HepG2 (cell line): Measurements from ENCODE around the gene TMEM95. TPM values are rescaled to one million over a fixed set of nuclear protein-coding genes. Genes with fewer than 3 reads are reported as not detected.

Experiments used
- CSRNP2 ChIP-seq: sonication (generic); formaldehyde crosslinking; conservative IDR thresholded peaks from 2 replicates; pipeline ENCODE4 v1.8.0; 2022; ENCODE audit warnings: low read depth, missing genetic modification reagents
- GLI4 ChIP-seq: sonication (generic); formaldehyde crosslinking; IDR thresholded peaks from 2 replicates; pipeline ENCODE4 v1.5.1; 2020; ENCODE audit warnings: missing genetic modification reagents, mild to moderate bottlenecking, moderate library complexity, borderline replicate concordance
- HDAC6 ChIP-seq: fragments of 200-600 bp; sonication (generic); IDR thresholded peaks from 2 replicates; pipeline ENCODE4 v1.7.0; 2017; ENCODE audit warnings: mild to moderate bottlenecking, antibody characterized with exemption, low read length, low read depth
- RARG ChIP-seq: sonication (generic); formaldehyde crosslinking; IDR thresholded peaks from 2 replicates; pipeline ENCODE4 v1.4.0; 2020; ENCODE audit warnings: low read depth, mild to moderate bottlenecking, missing genetic modification reagents
- RBFOX2 ChIP-seq: fragments of 200-400 bp; formaldehyde crosslinking; IDR thresholded peaks from 2 replicates; pipeline ENCODE4 v1.6.1; 2017; ENCODE audit warnings: low read depth, mild to moderate bottlenecking, low read length
- SMAD9 ChIP-seq: sonication (generic); formaldehyde crosslinking; IDR thresholded peaks from 2 replicates; pipeline ENCODE4 v1.5.1; 2020; ENCODE audit warnings: mild to moderate bottlenecking, missing genetic modification reagents
- STAT5B ChIP-seq: sonication (generic); formaldehyde crosslinking; IDR thresholded peaks from 2 replicates; pipeline ENCODE4 v1.4.0; 2020; ENCODE audit warnings: missing genetic modification reagents
- TOPORS ChIP-seq: sonication (generic); formaldehyde crosslinking; IDR thresholded peaks from 2 replicates; pipeline ENCODE4 v1.8.0; 2023; ENCODE audit warnings: mild to moderate bottlenecking, missing genetic modification reagents
- ZNF143 ChIP-seq: sonication (generic); formaldehyde crosslinking; IDR thresholded peaks from 2 replicates; pipeline ENCODE4 v1.4.0; 2020; ENCODE audit warnings: missing genetic modification reagents
- ZNF646 ChIP-seq: sonication (generic); formaldehyde crosslinking; IDR thresholded peaks from 2 replicates; pipeline ENCODE4 v1.9.0; 2021; ENCODE audit warnings: mild to moderate bottlenecking, missing genetic modification reagents
- ZNF670 ChIP-seq: sonication (generic); formaldehyde crosslinking; IDR thresholded peaks from 2 replicates; pipeline ENCODE4 v1.8.0; 2022; ENCODE audit warnings: mild to moderate bottlenecking, missing genetic modification reagents, borderline replicate concordance
- ZNF747 ChIP-seq: sonication (generic); formaldehyde crosslinking; IDR thresholded peaks from 2 replicates; pipeline ENCODE4 v1.8.1; 2023; ENCODE audit warnings: missing genetic modification reagents, mild to moderate bottlenecking, borderline replicate concordance
- ZNF792 ChIP-seq: IDR thresholded peaks from 2 replicates; pipeline ENCODE4 v1.6.1; 2016
- ZSCAN25 ChIP-seq: sonication (generic); formaldehyde crosslinking; IDR thresholded peaks from 2 replicates; pipeline ENCODE4 v1.8.0; 2022; ENCODE audit warnings: mild to moderate bottlenecking, missing genetic modification reagents
- polyA plus RNA-seq, 8 experiments: library from polyadenylated mRNA; depleted of rRNA in 3 of 8; stranded (reverse) in 7 of 8; unstranded in 1 of 8; fragments of >200 nt; fragmentation: Illumina TruSeq in 4 of 8; extraction: Trizol in 4 of 8; gene quantifications; 2 replicates each; pipeline versions ENCODE4 v1.2.1 to v1.2.3, GENCODE V29; 2011 to 2016; ENCODE audit warnings: low read depth in 4 of 8, missing spikeins in 1 of 8, mixed read lengths in 1 of 8; ENCODE audit not compliant: insufficient read depth in 1 of 8
- total RNA-seq, 5 experiments: library from RNA; depleted of rRNA; stranded (reverse); fragments of >200 nt; fragmentation: Illumina TruSeq; extraction: Trizol; gene quantifications; 2 replicates each; pipeline ENCODE4 v1.2.3, GENCODE V29; 2016; ENCODE audit warnings: low read depth in 1 of 5
- TF ChIP-seq, protein P1 (sequence below): sonication (generic); formaldehyde crosslinking; IDR thresholded peaks from 2 replicates; pipeline ENCODE4 v1.8.0; 2022; ENCODE audit warnings: mild to moderate bottlenecking, missing genetic modification reagents, borderline replicate concordance
- TF ChIP-seq, protein P2 (sequence below): sonication (generic); formaldehyde crosslinking; IDR thresholded peaks from 2 replicates; pipeline ENCODE4 v1.8.0; 2022; ENCODE audit warnings: mild to moderate bottlenecking, missing genetic modification reagents; ENCODE audit not compliant: insufficient replicate concordance

Gene TMEM95
- total and polyA plus RNA-seq, 2 of the 13 experiments (the other 11 are each of a cell fraction or from before 2014, with no cell fraction given) = not detected

DNA sequence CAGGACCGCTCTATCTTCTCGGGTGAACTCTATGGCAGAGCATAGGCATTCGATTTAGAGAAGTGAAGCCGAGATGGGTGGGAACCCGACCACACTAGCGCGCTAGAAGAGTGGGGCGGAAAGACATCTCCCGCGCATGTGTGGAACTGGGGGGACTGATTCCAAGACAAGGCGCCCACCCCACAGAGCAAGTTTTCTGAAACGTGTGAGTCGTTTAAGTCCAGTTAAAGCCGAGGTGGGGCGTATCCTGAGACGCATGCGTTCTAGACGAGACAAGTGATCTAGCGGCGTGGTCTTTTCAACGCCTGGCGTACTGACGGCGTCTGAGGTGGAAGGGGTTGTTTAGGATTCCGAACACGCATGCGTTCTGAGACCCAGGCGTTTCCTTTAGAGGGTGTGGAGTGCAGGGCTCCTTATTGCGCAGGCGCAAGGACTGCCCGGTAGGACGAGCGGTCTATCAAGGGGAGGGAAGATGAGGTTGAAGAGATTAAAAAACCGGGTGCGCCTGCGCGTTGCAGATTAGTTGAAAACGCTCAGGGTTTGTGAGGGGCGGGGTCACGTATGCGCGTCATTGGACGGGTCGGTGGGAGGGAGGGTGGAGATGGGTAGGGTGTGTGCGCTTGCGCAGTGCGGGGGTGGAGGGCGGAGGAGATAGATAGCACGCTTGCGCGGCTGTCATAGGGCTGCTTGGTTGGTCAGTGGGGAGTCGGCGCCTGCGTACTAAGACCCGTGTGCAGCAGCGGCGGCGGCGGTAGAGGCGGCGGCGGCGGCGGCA, 47.9 kb upstream of the TMEM95 start, which contains the start of gene EIF5A (continued):
- TF ChIP-seq ZNF646 = no peak
- TF ChIP-seq HDAC6 = no peak
- TF ChIP-seq SMAD9 = 0 out of 2 replicates have a peak, but pooled peaks have one; percentile 44
- TF ChIP-seq ZNF670 (CRISPR knock-in tag) = no peak
- TF ChIP-seq, protein P1, sequence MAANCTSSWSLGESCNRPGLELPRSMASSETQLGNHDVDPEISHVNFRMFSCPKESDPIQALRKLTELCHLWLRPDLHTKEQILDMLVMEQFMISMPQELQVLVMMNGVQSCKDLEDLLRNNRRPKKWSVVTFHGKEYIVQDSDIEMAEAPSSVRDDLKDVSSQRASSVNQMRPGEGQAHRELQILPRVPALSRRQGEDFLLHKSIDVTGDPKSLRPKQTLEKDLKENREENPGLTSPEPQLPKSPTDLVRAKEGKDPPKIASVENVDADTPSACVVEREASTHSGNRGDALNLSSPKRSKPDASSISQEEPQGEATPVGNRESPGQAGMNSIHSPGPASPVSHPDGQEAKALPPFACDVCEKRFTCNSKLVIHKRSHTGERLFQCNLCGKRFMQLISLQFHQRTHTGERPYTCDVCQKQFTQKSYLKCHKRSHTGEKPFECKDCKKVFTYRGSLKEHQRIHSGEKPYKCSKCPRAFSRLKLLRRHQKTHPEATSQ = no peak
- 0 out of 2 replicates have a peak, but pooled peaks have one; percentile 42 for TF ChIP-seq ZSCAN25
- no peak; the same call in 1 of the 2 replicates for TF ChIP-seq ZNF747
- TF ChIP-seq TOPORS (CRISPR knock-in tag) = no peak
- no peak for TF ChIP-seq RBFOX2
- TF ChIP-seq, protein P2, sequence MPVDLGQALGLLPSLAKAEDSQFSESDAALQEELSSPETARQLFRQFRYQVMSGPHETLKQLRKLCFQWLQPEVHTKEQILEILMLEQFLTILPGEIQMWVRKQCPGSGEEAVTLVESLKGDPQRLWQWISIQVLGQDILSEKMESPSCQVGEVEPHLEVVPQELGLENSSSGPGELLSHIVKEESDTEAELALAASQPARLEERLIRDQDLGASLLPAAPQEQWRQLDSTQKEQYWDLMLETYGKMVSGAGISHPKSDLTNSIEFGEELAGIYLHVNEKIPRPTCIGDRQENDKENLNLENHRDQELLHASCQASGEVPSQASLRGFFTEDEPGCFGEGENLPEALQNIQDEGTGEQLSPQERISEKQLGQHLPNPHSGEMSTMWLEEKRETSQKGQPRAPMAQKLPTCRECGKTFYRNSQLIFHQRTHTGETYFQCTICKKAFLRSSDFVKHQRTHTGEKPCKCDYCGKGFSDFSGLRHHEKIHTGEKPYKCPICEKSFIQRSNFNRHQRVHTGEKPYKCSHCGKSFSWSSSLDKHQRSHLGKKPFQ (CRISPR knock-in tag) = no peak
- peak; percentile 74; the same call in 1 of the 2 replicates for TF ChIP-seq GLI4
- peak; percentile 46; the same call in 1 of the 2 replicates for TF ChIP-seq ZNF143
- no peak; the same call in 1 of the 2 replicates for TF ChIP-seq ZNF792 (CRISPR knock-in tag)
- no peak for TF ChIP-seq CSRNP2 (CRISPR knock-in tag)
- no peak for TF ChIP-seq STAT5B (CRISPR knock-in tag)
- no peak for TF ChIP-seq RARG (CRISPR knock-in tag)
